ENCODE results near the gene PPA2.

GRCh38 chr4:105426187-105426897, 47.5 kb downstream of the PPA2 start:
- TF ChIP-seq CTCF (IDR thresholded peaks at IDR 0.05) (no peak), POLR2A (IDR thresholded peaks at IDR 0.05) (no peak), POLR2AphosphoS5 (IDR thresholded peaks at IDR 0.05) (no peak)

Measured in suprapubic skin (tissue), 4 donors.